HG03521 (cell line): ENCODE results near the gene INPP4A.

Experiments used
- ATAC-seq: cut with Tn5 transposase; IDR thresholded peaks from one replicate; pipeline ENCODE4 v1.9.1; 2021; ENCODE audit warnings: mild to moderate bottlenecking, moderate library complexity; ENCODE audit not compliant: unreplicated experiment

The INPP4A gene

DNA sequence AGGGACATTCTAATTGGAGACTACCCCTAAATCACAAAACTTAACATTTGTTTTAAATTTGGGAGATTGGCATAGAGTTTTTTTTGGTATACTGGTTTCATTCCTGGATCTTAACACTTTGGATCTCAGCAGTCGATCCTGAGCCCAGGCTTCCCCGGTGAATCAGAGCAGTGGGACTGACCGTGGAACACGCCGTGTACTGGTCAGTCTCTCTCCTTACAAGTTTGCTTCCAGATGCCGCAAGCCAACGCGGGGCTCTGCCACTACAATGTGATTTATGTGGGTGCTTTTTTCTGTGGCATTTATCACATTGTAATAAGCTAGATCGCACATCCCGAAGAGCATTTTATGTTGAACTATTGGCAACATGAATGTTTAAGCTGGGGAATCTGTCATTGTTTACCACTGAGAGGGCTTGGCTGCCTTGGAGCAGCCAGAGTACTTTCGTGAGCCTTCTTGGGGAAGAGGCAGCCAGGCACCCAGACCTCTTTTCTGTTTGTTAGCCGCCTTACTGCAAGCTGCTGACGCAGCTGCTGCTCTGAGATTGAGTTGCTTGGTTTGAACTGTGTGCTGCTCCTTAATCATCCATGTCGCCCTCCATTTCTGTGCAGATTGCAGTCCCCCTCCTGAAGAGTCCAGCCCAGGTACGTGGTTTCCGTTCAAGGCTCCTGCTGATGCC is 114.3 kb downstream of the INPP4A start:
- ATAC-seq, result no peak

DNA sequence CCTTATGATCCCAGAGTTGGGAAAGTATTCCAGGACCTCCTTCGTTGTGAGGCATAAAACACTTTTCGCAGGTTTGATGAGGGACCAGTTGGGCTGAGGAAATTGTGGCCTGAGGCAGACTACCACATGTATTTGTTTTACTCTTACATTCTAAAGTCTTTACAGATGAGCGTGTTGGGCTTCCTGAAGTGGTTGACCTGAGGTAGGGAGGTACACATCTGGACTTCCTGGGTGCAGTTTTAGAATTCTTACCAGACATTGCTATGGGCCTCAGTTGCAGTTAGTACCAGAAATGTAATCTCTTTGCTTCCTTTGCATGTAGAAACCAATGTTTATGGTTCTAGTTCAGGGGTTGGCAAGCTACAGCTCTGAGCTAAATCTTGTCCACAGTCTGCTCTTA is 114.9 kb downstream of the INPP4A start:
- no peak for ATAC-seq

DNA sequence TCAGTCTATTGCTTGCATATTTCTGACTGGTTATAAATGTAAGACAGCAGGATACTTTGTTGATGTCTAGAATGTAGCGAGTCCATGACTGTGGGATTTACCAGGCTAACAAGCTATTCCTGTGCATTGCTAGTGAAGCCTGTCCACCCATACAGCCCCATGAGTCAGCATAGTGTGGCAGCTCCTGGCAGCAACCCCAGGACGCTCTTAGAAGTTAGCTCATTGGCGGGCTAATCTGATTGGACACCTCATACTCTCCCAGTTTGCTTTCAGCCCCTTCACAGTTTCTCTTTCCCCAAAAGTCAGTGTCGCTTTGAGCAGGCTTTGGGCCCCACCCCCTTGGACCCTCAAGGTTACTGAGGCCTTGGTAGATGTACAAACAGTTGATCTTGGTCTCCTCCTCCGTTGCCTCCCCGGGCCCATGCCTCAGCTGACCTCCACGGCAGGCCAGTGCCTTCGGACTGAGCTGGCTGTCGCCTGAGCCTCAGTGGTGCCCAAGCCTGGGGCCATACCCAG is 115.7 kb downstream of the INPP4A start:
- no peak for ATAC-seq

DNA sequence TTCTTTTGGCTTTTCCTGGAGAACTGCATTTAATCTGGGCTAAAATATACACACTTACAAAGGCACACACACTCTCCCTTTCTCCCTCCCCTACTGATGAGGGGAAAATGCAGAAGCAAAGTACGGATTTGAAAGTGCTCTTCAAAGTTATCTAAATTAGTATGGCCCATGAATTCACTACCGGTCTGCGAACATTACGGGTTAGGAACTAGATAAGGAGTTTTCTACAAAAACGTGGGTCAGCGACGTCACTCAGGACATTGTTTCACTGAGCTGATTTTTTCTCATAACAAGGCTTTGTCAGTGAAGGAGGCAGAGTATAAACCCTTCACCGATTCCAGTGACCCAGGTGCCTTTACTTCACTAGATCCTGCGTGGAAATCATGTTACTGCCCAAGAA is 116.4 kb downstream of the INPP4A start:
- no peak for ATAC-seq

DNA sequence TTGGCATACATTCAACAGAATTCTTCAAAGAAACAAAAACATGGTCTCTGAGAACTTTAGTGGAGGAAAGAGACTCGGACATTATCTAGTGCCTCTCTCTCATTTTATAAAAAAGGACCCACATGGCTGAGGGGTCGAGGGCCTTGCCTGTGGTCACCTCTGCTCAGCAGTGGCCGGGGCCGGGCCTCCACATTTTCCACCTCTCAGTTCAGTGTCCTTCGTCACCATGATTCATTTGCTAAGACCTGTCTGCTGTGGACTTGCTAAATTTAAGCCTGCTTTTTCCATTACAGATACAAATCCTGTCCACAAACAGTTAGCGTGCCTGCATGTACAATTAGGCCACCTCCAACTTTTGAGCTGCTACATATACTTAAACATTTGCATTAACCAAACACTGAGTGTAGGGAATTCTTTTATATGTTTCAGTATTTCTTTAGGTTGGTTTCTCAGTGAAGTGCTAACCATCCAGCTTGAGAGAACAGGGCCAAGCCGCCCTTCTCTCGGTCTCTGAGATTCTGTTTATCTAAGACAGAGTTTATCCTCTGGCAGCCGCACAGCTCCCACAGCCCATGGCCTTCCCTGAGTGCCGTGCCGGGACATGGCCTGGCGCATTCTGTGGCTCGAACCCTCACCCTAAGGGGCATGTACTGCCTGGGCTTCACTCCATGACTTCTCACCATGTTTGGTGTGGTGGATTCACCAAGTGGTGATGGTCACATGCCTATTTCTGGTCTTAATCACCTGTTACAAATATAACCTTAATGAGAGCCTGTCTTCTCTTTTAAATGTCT is 117.4 kb downstream of the INPP4A start:
- ATAC-seq, result no peak

DNA sequence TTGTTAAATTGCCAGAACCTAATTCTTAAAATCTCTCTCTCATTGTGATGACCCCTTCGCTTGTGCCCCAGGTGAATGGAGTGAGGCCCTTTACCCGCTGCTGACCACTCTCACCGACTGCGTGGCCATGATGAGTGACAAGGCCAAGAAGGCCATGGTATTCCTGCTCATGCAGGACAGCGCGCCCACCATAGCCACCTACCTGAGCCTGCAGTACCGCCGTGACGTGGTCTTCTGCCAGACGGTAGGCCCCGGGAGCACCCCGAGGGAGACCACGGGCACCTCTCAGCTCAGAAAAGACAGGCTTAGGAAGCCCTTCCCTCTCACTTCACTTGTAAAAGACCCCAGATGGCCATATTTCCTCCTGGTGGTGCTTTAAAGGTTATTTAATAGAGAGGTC is 118.7 kb downstream of the INPP4A start:
- no peak for ATAC-seq

DNA sequence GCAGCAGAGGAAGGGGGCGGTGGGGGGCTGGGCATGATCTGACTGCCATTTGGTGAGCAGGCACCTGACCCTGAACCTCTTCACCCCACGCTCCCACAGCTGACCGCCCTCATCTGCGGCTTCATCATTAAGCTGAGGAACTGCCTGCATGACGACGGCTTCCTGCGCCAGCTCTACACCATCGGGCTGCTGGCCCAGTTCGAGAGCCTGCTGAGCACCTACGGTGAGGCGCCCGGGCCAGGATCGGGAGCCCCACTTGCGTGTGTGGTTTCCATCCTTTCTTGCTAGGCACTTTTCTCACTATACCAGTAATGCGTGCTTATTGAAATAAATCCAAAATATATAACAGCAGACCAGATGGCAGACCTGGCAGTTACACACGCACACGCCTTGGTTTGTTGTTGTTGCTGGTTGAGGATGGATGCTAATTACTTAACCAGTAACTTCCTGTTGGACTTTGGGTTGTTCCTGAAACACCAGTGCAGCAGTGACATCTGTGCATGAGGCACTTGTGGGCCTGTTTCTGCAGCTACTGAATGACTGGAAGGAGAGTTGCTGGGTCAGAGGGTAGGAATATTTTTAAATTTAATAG is 120.0 kb downstream of the INPP4A start:
- ATAC-seq, result no peak

DNA sequence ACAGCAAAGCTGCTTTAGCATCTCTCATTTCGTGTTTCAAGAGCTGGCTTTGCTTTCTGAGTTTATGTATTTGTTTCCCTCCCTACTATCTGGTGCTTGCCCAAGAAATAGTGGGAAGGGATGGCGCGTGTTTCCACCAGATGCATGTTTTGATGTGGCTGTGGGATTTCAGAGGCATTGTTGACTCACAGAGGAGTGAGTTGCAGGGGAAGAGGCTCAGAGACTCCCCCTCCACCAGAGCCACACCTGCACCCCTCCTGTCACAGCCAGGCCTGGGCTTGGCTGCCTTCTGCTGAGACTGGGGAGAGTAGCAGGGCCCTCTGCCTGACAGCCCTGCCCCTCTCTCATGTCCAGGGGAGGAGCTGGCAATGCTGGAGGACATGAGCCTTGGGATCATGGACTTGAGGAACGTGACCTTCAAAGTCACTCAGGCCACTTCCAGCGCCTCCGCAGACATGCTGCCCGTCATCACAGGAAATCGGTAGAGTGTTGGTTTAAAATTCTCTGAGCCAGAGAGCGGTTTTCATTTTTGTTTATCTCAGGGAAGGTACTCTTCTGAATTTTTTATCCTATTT is 120.7 kb downstream of the INPP4A start:
- ATAC-seq, result no peak

DNA sequence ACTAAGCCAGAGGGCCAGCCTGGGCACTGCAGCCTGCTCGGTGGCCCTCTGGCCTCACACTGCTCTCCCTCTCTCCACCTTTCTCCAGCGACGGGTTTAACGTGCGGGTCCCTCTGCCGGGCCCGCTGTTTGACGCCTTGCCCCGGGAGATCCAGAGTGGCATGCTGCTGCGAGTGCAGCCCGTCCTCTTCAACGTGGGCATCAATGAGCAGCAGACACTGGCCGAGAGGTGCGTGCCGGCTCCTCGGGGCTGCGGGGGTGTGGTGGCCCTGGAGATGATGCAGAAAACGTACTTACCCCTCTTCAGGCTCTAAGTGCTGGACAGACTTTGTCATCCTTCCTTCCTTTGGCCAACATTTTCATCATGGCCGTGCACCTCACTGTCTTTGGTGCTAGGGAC is 121.3 kb downstream of the INPP4A start:
- no peak for ATAC-seq

DNA sequence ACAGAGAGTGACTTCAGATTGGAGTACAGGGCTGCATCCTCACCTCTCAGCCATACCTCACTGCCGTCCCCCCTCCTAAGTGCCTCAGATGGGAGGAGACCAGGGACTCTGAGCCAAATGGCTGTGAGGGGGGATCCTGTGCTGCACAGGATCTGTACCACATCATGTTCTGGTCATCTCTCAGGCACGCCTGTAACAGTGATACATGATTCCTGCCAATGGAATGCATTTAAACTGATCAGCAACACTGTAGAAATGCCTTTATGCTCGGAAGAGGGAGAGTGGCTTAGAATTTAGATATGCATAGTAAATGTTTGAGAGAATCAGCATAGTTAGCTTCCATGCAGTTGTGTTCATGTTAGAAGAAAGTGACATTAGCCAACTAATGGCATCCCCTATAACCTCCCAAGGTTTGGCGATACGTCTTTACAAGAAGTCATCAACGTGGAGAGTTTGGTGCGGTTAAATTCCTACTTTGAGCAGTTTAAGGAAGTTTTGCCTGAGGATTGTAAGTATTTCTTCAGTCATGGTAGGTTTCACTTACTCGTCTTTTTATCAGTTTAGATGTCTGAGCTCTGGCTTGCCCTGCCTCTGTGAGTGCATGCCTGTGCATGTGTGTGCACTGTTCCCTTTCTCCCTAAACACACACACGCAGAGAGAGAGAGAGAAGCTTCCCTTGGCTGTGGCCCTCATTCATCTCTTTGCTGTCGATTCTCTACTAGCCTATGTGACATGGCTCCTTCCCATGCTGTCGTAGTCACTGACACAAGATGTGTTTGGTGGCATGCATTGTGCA is 123.7 kb downstream of the INPP4A start:
- ATAC-seq, result no peak

DNA sequence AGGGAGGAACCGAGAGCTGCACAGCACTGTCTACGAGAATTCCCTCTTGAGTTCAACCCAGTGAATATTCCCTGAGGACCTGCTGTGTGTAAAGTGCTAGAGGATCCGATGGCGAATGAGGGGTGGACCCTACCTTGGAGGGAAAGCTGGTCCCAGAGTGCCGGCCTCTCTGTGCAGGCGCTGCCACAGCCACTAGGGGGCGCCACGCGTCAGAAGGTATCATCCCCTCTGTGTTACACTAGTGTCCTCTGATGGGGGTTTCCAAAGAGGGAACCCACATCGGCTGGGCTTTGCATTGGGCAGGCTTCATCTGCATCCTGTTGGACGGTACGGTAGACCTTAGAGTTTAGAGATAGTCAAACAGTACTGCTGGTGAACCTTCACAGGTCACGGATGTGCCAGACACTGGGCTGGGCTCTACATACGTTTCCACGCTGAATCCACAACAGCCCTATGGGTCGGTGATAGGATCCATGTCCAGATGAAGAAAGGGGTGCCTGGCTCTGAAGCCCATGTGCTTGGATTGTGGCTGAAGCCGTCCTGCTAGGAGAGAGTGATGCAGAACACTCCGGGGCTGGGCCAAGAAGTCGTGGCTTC is 124.6 kb downstream of the INPP4A start:
- ATAC-seq, result peak; percentile 52

DNA sequence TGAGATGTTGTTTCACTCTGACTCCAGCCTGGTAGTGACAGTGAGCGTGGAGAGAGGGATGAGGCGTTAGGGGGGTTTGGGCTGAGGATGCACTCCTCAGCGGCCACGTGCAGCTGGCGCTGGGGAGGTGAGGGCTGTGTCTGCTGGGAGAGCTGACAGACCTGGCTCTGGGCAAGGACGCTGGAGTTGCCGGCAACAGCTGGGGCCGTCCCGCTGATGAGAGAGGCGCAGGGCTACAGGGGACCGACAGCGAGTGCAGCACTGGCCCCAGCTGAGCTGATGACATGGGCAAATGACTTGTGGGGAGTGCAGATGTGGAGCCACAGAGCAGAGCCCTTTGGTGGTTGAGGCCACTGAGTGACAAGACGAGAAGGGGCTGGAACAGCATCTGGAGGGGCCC is 125.3 kb downstream of the INPP4A start:
- no peak for ATAC-seq

DNA sequence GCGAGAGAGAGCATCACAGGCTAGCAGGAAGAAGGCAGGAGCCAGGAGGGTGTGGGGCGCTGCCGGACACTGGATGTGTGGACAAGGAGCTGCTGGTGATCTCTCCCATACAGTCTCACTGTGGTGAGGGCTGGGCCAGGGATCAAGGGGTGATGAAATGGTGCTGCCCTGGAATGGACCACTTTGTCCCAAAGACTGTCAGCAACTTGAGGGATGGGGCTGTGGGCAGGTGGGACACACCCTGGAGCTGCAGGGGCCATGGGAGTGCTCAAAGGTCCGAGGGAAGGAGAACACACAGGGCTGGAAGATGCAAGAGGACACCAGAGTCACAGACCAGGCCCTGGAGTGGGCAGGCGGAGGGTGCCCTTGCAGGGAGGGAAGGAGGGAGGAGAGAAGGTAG is 125.7 kb downstream of the INPP4A start:
- no peak for ATAC-seq

DNA sequence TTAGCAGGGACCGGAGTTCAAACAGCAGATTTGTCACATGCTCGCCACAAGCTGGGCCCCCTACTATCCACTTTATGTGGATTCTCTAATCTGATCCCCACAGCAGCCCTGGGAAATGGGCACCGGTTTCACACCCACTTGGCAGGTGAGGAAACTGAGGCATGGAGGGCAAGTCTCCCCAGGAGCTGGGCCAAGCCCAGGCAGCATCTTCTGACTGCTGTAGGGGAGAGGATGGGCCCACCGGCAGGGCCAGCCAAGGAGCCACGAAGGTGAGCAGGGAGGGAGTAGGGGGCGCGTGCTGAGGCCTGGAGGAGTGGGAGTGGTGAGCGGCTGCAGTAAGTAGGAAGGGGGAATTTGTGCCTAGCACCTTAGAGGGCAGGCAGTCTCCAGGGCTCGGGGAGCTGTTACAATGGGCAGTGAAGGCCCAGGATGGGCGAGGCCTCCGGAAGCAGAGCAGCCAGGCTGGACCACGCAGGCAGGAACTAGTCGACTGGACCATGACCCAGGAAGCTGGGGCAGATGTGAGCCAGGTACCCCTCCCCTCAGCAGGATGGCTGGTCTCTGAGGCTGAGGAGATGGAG is 126.6 kb downstream of the INPP4A start:
- no peak for ATAC-seq

DNA sequence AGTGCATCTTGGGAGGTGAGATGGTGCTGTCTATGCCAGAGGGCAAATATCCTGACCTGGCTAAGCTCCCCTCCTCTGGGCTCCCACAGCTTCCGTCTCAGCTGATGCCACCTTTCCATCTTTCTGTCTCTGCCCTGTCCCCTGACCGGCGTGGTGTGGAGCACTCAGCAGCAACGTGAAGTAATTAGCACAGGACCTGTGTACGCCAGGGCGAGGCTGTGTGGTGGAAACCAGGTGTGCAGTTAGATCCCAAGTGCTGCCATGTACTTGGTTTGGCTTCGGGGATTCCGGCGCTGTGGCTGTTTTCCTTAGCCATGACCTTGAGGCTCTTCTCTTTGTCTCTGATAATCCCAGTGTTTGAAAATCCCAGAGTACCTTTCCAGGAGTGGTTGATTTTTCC is 127.1 kb downstream of the INPP4A start:
- ATAC-seq, result no peak

DNA sequence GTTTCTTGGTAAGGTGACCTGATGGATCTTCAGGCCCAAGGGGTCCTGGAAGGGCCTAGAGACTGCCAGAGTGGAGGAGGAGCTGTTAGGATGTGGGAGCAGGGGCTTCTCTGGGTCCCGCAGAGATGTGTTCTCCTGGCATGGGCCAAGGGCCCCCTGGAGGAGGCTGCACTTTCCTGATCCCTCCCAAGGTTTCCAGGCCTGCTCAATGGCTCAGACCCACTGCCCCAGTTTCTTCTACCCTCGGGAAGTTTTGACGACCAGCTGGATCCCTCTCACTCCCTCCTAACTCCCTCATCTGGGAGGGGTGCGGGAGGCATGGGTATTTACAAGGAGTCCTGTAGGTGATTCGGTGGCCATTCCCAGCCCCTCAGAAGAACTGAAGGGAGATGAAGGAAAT is 127.6 kb downstream of the INPP4A start:
- no peak for ATAC-seq

DNA sequence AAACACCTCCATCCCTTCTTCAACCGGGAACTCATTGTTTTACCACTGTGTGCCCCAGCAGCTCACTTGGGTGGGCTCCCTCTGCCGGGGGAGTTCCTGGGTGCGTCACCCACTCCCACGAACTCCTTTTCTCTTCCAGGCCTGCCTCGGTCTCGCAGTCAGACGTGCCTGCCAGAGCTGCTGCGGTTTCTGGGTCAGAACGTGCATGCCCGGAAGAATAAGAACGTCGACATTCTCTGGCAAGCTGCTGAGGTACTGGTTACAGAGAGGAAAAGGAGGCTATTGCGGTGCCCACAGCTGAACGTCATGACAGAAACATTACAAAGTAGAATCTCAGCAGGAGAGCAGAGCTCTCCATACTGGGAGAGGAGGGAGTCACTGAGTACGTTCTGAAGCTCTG is 128.0 kb downstream of the INPP4A start:
- no peak for ATAC-seq

DNA sequence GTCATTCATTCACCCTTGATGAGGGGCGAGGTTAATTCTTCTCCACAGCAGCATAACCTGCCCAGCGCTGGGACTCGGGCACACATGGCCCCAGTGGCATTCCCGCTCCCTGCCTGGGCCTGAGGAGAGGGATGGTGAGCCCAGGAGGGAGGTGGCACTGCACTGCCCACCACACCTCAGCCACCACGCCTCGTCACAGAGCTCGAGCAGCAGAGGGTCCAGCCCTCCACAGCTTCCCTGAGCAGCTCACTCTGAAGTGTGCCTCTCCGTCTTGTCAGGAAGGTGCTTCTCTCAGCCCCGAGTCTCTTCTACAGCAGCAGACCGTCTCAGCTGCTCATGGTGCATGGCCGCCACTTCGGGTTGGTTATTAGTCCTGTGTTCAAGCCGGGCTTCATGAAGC is 128.8 kb downstream of the INPP4A start:
- no peak for ATAC-seq

DNA sequence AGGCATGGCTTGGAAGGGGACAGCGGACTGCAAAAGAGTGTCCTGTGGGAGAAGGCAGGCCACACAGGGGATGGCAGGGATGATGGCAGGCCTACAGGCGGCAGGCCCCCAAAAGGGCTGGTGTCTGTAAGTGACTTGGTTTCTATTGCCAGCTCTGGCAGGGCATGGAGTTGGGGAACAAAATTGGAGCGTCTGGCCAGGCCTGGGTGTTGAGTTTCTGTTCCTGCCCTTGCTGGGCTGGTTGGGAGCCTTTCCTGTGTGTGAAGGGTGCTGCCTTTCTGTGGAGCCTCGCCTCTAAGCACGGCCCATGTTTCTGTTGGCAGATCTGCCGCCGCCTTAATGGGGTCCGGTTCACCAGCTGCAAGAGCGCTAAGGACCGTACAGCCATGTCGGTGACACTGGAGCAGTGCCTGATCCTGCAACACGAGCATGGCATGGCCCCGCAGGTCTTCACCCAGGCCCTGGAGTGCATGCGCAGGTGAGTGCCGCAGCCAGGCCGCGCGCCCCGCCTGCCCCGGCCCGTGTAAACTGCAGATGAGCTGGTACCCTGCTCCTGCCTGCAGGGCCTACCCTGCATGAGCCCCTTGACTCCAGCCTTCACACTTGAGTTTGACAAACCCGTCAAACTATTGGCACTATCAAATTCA is 132.1 kb downstream of the INPP4A start:
- no peak for ATAC-seq

DNA sequence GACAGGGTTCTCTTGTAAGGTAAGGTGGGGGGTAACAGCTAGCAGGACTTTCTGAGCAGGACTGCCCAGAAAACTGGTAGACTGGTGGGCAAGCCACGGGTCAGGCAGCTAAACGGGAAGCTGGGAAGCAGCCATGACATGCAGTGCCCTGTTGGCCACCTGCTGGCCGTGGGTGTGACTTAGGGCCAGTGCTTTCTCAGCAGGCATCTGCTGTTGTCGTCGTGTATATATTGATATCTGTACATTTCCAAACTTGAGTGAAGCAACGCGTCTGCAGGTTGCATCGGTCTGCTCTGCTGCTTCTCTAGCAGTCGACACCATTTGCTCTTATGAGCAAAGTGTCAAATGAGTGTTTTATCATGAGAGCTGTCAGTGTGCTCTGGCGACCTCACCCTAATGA is 132.7 kb downstream of the INPP4A start:
- no peak for ATAC-seq
